DMS79 treated with DMSO at 0.1 percent for 48 hours (cell line): Measurements from ENCODE around the gene SEC16B.

ENCODE experiments used
- DNase-seq: peaks from one replicate; lab custom pipeline; 2025; lab: John Stamatoyannopoulos, UW

SEC16B gene

DNA sequence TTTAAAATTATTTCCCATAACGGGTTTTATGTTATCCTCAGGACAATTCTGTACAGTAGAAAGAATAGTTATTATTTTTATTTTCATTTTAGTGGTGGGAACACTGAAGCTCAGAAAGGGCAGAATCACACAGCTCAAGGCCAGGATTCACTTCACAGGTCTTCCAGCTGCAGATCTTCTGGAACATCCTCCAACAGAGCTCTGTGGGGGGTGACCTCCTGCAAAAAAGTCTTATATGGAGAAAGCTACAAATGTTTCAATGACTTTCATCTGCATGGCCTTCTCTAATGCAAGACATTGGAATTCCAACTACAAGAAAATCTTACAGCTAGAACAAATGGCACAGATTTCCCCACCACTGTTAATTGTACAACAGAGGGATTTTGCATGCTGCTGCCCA lies 64.2 kb downstream of the SEC16B start:
- DNase-seq: no peak

- no peak for DNase-seq
Observed at GRCh38 chr1:177902266-177902665, 67.6 kb downstream of the SEC16B start.

DNA sequence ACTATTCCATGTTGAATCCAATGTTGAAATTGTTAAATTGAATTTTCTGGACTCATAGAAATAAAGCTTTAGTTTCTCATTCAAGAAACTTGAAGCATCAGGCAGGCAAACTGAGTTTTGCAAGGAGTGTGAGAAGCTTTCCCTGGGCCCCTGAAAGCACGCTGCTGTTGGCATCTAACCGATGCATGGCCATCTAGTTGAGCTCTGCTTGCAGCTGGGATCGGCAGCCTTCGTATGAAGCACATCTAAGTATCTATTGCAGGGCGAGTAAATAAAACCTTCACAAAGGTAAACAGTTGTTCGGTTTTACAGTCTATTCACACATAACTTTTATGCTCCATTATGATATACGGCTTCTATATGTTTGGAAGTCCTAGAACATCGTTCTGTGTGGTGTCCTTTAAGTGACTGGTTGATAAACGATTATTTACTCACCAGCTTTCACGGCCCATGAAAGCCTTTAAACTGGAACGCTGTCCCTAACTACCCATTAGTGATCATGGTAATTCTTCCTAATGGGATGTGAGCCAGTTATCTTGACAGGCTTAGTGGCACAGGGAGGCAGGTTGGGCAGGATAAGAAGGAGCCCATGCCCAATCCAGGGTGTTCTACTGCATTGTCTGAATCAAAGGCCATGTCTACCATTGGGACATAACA lies 71.7 kb downstream of the SEC16B start:
- peak; percentile 73 for DNase-seq

- DNase-seq: no peak
Observed at GRCh38 chr1:177897281-177897997, 72.4 kb downstream of the SEC16B start.
